GM19397 (cell line): ENCODE data around the gene TSPAN8.
"Not testable (repeated sequence)": the region's sequence is repeated elsewhere in the genome, so short reads cannot be mapped to it uniquely, and the experiment has no call there.

Experiments
- ATAC-seq: cut with Tn5 transposase; IDR thresholded peaks from one replicate; pipeline ENCODE4 v1.9.1; 2021; ENCODE audit warnings: mild to moderate bottlenecking, moderate library complexity; ENCODE audit not compliant: unreplicated experiment

Gene TSPAN8

DNA sequence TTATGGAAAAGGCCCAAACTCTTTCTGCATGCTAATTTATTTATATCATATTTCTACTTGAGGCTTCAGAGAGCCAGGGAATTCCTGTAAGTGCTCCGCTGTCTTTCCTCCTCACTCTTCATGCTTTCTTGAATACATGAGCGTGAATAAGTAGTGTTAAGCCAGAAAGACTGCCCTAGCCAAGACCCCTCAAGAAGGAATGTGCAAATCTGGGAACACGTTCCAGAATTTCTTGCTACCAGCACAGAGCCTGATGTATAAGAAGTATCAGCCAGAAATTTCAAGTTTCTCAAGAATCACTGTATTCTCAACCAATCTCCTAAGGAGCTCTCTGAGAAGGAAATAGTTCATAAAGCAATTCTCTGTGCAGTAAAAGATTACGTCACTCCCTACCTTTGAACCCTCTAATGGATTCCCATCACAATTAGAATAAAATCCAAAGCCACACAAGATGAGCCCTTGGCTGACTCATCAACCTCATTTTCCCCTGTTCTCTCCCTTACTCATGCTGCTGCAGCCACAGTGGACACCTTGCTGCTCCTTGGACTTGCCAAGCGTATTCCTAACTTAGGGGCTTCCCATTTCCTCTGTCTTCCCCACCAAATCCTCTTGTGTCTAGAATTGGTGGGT, 6.9 kb upstream of the TSPAN8 start:
- no peak for ATAC-seq

DNA sequence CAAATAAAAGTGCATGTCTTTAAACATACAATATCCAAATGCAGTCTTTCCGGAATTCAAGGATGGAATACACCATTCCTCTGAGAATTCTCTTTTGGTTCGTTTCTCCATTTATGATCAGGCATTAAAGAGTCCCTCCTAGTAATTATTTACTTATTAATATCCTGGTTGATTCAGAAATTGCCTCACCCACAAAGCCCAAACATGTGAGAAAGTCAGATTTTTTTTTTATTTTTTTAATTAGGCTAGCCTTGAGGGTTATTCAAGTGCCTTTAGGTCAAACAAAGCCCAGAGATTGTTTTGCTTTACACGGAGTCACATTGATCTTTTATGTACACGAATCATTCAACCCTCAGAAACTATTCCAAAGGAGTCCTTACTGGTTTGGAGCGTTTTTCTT, 6.4 kb upstream of the TSPAN8 start:
- ATAC-seq: no peak

DNA sequence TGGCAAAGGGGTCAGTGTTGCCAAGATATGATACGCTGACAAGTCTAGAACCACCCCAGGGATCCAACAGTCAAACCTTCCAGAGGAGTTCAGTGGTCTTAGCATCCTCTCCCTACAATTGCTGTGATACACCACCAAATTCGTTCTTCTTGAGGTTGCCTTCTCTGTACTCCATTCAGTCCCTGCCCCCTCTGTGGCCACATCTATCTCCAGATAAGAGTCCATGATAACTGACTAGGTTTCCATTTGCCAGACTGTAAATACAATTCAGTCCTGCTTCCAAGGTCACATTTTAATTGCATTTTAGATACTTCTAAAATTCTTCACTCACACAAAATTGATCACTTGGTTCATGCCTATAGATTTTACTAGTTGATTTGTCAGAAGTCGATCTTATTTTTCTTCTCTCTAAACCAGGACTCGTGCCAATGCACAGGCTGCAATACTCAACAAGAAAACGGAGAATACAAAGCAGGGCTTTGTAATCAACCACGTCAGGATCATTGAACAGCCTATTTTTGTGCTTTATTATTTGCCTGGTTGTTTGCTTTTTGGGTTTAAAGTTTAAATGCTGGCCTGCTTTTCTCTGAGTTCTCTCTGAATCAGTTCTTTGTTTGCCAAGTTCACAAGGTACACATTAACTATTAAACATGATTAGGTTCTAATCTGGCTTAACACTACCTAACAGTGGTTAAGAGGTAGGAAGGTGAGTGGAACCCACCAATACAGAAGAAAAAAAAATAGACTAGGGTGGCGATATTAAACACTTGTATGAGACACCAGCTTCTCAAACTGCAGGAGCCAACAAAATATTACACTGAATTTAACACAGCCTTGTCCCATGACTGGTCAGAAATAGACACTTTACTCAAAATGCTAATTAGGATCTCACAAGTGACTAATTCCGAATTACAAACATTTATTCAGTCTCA, 5.3 kb upstream of the TSPAN8 start:
- no peak for ATAC-seq

DNA sequence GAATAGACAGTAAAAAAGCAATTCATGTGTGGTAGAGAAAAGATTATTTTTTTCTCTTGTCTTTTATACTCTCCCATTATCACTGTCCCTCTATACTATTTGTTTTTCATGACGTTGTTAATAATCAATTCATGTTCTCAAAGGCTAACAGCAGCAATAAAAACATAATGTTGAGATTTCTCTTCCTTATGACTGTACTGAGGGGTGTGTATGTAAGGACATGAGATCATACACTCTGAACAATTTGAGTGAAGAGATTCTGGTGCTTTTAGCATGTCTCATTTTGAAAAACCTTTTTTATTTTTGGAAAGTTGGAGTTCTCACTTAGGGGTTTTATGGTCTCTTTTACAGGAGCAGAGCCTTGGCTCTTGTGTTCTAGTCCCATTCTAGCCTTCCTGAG, 3.8 kb upstream of the TSPAN8 start:
- ATAC-seq: no peak

DNA sequence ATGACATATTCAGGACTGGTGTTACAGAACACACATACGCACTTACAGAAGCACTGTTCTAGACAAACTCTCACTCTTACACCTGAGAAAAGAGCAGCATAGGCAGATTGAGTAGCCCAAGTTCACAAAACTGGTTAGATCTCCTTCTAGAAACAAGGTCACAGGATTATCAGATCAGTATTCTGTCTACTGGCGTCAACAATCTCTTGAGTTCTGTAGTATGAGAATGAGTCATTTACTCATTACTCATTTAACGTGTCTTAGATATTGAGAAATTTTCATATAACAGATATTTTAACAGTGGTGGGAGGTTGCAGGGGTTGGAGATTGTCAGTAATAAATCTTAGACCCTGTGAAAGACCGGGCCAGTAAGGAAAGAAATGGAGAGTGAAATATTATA, 2.8 kb upstream of the TSPAN8 start:
- ATAC-seq: no peak

DNA sequence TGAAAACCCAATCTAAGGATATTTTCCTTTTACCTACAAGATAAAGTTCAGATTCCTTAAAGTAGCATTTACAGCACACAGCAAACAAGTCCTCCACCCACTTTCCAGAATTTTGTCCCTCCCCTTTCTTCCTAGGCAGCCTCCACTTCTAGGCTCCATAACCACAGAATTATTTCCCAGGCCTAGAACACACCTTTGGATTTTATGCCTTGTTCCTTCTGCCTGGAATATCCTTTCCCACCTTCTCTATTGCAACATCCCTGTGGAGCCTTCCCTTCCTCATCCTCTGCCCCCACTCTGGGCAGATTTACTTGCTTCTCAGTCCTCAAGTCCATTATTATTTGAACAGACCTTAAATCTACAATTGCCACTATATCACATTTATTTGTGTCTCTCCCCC, 2.1 kb upstream of the TSPAN8 start:
- no peak for ATAC-seq

DNA sequence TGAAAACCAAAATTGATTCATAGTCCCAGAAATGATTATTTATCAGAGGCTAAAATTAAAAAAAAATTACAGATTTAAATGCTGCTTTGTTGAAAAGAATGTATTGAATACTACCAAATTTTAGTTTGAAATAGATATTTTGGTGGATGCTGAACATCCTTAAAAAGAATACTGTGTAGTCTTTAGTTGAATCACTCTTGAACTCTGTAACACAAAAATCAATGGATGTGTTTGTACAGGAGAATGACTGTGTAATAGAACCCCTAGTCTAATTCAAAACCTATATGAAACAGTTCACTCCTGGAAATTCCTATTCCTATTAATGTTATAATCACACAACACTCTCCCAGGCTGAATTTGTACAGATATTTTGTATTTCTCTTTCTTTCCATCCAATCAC, 1.5 kb upstream of the TSPAN8 start:
- no peak for ATAC-seq

DNA sequence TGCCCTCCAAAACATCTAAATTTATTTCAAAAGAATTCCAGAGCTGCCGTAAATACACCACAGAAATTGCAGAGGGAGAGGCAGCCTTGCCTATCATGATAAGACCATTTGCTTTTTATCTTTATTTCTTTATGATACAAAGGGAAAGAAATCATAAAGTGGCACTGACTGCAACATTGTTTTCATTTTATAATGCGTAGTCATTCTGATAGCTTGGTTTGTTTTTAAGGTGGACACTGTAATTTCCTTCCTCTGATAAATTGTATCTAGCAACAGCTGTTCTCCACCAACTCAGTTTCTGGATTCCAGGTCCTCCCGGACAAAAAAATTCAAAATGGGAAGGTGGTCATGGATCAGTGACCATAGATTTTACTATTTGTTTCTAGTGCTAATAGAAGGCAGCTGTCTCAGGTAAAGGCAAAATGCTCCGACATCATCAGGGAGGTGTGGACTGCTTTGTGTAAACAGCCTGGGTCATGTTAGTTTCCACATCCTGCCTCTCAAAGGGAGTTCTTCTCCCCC, 623 bp upstream of the TSPAN8 start:
- no peak for ATAC-seq

DNA sequence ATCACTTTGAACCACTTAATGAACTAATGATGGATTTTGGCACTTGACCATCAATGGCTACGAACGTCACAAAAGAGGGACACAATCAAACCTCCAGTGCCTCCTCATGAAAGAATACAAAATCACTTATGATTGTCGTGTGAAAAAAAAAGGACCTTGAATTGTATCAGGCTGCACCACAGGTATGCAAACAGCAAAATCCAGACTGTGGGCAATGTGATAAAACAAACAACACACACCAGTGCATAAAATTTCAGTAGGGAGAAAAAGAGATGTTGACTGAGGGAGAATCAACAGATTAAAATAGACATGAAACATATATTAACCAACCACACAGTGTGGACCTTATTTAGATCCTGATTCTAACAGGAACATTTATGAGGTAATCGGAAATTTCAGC, 2.6 kb downstream of the TSPAN8 start:
- ATAC-seq: no peak

DNA sequence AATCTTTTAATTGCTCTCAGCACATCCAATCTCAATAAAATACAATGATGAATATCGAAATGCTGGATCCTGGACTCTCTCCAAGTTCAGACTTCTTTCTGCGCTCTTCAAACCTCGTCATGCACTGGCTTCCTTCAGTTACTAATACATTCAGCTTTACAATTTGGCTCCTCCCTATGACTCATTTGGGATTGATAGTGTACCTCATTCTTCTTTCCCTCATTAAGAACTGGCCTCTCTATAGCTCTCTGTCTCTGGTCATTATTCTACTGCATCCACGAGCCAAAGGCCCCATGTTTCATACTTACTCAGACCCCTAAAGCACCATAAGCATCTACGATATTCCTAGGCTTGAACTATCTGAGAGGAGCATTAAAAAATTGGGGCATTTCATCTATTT, 4.9 kb downstream of the TSPAN8 start:
- no peak for ATAC-seq

DNA sequence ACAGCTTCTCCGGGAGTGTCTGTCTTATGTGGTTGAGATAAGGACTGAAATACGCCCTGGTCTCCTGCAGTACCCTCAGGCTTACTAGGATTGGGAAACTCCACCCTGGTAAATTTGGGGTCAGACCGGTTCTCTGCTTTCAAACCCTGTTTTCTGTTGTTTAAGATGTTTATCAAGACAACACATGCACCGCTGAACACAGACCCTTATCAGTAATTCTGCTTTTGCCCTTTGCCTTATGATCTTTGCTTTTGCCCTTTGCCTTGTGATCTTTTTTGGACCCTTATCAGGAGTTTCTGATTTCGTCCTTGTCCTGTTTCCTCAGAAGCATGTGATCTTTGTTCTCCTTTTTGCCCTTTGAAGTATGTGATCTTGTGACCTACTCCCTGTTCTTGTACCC, 7.8 kb downstream of the TSPAN8 start:
- not testable (repeated sequence) for ATAC-seq

DNA sequence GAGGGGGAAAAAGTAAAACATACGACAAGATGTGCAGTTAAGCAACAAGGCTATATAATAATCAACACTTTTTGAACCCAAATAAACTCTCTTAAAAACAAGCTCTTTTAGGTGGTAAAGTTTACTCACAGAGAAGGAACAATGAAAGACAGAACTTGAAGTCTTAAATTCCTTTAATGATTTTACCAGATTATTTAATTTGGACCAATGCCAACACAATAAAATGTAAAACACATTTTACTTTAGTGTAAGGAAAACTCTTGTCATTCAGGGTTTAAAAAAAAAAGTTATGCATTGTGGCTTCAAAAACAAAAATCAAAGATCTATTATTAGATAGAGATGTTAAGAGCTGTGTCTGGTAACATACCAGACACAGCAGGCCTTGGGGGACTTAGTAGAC, 13.1 kb downstream of the TSPAN8 start:
- no peak for ATAC-seq

DNA sequence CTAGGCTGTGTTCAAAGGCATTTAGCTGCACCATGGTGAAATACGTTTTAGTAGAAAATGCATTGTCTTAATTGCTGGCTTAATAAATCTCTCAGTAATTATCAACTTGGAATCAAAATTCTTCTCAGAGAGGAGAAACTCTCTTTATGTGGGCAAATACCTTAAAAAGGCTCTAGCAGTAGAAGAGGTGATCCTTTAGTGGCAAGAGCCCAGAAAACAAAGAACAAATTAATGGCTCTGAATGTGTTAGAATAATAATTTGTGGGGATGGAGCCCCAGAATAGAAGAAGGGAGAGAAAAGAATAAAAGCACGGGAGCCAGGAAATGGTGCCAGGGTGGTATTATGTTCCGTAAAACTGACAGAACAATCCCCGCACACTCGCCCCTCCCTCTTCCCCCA, 14.8 kb downstream of the TSPAN8 start:
- ATAC-seq: no peak

DNA sequence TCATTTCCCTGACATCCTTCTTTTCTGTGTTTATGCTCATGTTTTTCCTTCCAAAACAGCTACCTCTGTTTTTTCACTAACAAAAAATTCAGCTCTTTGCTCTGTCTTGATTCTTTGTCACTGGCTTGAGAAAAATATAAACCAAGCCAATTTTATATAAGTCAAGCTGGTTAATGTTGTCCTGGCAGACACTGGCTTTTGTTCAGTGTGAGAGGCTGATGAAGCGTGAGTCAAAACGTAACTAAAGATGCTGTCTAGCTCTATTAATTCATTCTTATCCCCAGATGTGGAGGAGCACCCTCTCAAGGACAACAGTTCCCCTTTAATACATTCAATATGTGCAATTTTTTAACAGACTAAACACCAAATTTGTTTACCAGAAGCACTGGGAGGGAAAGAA, 15.8 kb downstream of the TSPAN8 start:
- no peak for ATAC-seq

DNA sequence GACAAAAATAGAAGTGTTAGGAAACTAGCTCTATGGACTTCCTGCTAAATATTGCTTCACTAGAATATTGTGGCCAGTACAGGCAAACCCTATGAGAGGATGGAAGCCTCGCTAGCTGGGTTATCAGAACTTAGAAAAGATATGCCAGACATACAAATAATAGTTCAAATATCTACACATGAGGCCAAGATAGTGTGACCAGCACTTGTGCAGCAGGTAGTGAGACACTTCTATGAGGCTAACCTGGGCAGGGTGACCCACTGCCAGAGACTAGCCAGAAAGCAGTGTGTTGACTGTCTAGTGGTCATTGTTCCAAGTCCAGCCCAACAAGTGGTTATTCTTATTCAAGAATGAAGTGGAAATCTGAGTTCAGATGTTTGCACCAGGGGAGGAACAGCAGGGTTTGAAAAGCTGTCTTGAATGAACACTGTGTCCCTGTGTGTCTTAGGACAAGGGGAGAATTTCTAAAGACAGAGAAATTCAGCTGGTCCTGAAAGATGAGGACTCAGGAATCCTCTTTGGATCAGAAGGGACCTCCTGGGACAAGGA, 16.3 kb downstream of the TSPAN8 start:
- ATAC-seq: no peak

DNA sequence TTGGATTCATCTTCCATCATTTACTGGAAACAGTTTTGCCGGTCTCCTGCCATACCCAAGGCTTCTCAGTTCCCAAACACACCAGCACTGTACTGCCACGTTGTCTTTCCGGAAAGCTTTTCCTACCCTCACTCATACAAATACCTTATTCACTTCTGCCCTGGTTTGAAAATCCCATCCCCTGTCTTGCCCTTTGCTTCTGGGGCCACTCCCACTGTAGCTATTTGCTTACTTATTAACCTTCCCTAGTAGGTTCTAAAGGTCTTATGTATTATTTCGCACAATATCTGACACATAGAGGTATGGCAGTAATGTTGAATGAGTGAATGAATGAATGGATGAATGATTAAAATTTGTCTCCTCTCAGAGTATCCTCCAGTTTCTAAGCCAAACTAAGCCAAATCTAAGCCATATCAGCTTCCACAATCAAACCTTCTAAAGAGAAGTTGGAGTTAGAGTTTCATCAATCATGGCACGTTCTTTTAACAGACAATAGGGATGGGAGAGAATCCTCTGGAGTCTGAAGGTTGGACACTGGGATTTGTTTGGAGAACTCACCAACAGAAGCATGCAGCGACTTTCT, 18.6 kb downstream of the TSPAN8 start:
- ATAC-seq: no peak

DNA sequence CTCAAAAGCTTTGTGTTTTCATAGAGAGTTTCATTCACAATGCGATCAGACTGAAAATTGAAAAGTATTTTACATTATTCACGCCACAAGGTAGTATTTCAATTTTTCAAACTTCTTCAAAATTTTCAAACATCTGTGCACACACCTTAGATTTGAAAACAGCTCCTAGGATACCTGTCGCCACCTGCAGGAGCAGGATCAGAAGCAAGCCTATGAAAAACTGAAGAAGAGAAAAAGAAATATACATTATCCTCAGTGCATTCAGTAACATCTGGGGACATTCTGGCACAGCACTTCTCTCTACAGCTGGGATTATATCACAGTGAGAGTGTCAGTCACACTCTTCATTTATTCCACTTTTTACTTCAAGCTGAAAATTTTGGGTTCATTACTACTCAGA, 19.8 kb downstream of the TSPAN8 start:
- no peak for ATAC-seq

DNA sequence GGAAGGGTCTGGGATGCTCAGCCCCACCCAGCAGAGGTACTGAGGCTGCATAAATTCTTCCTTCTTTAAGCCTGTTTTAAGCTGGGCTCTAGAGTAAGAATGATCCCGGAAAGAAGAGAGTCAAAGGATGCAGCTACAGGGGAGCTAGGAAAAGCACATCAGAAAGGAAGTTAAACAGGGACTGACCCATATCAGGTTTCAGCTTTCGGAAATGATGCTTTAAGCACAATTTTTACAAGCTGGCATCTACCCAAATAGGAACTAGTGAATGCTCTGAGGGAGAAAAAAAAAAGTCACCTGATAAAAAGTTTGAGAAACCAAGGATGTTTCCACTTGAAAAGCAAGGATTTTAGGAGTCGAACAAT, 22.0 kb downstream of the TSPAN8 start:
- ATAC-seq: no peak

DNA sequence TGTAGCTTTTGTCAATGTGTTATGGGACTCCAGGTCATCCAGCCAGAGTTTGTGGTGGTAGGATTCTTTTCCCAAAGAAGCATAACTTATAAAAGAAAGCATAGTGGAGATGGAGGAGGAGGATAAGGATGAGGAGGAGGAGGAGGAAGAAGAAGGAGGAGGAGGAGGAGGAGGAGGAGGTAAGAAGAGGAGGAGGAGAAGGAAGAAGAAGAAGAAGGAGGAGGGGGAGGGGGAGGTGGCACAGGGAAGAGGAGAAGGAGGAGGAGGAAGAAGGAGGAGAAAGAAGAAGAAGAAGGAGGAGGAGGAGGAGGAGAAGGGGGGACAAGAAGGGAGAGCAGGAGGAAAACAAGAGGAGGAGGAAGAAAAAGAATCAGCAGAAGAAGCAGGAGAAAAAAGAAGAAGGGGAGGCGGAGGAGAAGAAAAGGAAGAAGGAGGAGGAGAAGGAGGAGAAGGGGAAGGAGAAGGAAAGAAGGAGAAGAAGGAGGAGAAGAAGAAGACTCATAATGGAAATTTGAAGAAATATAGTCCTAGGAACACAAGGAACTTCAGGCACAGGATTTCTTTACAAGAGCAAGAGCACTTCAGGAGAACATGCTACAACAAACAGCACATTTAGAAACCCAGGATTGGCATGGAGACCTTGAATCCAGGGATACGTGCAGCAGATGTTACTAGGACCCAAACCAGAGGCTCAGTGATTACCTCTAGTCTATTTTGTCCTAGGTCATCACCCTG, 22.6 kb downstream of the TSPAN8 start:
- ATAC-seq: no peak

DNA sequence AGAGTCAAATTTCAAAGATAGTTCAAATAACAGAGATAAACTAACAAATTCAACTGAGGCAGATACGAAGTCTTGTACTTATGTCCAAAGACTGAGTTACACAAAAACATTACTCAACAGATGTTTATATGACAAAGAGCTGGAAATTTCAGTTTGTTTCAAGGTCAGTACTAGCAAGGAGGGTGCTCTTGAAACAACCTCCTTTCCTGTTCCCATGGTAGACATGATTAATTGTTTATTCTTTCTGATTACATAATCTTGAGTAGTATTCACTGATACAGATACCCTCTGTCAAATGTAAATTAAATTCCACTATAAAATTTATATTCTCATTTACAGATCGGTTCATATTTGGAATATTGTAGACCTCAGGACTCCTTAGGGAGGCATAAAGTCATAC, 23.4 kb downstream of the TSPAN8 start:
- ATAC-seq: no peak

DNA sequence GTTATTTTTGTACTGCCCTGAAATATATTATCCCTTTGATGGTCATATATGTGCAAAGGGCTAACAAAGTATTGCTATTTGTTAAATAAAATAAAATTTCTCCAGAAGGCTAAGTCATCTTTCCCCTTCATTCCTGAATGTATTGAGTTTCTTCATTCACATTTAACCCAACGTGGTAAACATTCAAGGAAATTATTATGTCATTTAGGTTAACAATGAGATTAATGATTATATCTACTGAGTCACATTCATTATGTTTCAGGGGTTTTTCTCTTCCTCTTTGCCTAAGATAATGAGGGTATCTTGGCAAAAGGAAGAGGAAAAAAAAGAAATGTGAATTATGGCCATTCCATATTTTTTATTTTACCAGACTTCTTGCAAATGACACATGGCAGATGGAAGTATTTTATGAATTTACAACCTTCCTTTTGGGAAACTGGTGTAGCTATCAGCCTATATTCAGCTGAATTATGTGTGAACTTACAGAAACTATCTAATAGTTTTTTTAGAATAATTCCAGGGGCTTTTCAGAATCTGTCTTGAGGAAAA, 27.2 kb downstream of the TSPAN8 start:
- ATAC-seq: no peak
